ENCODE results near the gene OR1F1. TPM values are rescaled to one million over a fixed set of nuclear protein-coding genes. Genes with fewer than 3 reads are reported as not detected.

The OR1F1 gene
- total and polyA plus RNA-seq, 9 of the 15 experiments (the other 6 are each of a cell fraction or from before 2014, with no cell fraction given), result 0.15 to 0.61 (median 0.35) TPM; not detected in 3

DNA sequence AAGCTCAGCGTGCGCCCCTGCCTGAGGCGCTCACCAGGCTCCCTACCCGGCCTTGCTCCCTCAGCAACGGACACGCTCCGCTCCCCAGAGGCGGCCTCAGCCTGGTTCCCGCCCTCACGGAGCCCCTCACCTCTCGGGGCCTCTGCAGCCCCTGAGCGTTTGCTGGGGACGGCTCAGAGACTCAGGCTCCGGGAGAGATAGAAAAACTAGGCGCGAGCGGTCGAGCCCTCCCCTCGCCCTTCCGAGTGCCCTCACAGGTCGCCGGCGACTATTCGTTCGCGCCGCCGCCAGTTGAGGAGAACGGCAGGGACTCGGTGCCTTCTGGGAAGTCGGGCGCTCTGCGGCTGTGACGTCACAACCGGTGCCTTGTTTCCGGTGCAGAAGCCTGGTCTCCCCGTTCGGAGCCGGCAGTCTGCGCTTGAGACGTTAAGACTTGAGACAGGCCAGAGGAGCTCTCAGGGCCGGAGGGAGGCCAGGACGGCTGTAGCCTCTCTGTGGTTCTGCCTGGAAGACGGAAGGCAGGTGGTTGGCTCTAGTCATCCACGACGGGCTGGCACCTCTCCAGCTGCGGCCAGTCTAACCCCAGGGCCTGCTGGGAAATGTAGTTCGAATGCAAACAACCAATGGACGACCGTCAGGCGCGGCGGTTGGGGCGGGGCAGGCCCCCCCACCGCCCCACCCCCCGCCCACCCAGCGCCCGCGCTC is 47.0 kb downstream of the OR1F1 start, which contains the start of gene ZNF200 (continued):
- TF ChIP-seq TAF1 (IDR thresholded peaks at IDR 0.05; ENCODE audit: control insufficient read depth, extremely low read depth, insufficient read depth, low read length, severe bottlenecking) (peak; percentile 73), PHB2 (IDR thresholded peaks at IDR 0.05; ENCODE audit: low read depth) (no peak), MEF2A (IDR thresholded peaks at IDR 0.05; ENCODE audit: control insufficient read depth, low read depth, low read length) (no peak), TBL1XR1 (IDR thresholded peaks at IDR 0.05; ENCODE audit: low read length in 2 of 2) (peak in 1 of 2 experiments; percentile 74; a peak in 2 of 4 replicates), ZNF184 (CRISPR knock-in tag; IDR thresholded peaks at IDR 0.05) (no peak), DIDO1 (tag; IDR thresholded peaks at IDR 0.05; ENCODE audit: low read depth) (peak; percentile 84), ZFP36 (IDR thresholded peaks at IDR 0.05; ENCODE audit: low read depth, low read length, partially characterized antibody) (no peak), NFIX (CRISPR knock-in tag; IDR thresholded peaks at IDR 0.05; ENCODE audit: low read depth) (0 out of 2 replicates have a peak, but pooled peaks have one; percentile 41), FUS (optimal IDR thresholded peaks at IDR 0.05; ENCODE audit: low read depth, low read length) (no peak), ZNF444 (CRISPR knock-in tag; IDR thresholded peaks at IDR 0.05) (no peak), SUPT5H (IDR thresholded peaks at IDR 0.05) (peak; percentile 83), HDAC1 (IDR thresholded peaks at IDR 0.05) (peak in 1 of 2 experiments; percentile 95; a peak in 2 of 4 replicates), ZNF165 (CRISPR knock-in tag; IDR thresholded peaks at IDR 0.05; ENCODE audit: borderline replicate concordance) (no peak), ZNF23 (CRISPR knock-in tag; IDR thresholded peaks at IDR 0.05) (no peak), SMARCC2 (IDR thresholded peaks at IDR 0.05; ENCODE audit: low read depth) (no peak), BRD4 (IDR thresholded peaks at IDR 0.05) (no peak), HMG20A (CRISPR knock-in tag; conservative IDR thresholded peaks at IDR 0.05) (no peak)
- TF ChIP-seq, protein P1, sequence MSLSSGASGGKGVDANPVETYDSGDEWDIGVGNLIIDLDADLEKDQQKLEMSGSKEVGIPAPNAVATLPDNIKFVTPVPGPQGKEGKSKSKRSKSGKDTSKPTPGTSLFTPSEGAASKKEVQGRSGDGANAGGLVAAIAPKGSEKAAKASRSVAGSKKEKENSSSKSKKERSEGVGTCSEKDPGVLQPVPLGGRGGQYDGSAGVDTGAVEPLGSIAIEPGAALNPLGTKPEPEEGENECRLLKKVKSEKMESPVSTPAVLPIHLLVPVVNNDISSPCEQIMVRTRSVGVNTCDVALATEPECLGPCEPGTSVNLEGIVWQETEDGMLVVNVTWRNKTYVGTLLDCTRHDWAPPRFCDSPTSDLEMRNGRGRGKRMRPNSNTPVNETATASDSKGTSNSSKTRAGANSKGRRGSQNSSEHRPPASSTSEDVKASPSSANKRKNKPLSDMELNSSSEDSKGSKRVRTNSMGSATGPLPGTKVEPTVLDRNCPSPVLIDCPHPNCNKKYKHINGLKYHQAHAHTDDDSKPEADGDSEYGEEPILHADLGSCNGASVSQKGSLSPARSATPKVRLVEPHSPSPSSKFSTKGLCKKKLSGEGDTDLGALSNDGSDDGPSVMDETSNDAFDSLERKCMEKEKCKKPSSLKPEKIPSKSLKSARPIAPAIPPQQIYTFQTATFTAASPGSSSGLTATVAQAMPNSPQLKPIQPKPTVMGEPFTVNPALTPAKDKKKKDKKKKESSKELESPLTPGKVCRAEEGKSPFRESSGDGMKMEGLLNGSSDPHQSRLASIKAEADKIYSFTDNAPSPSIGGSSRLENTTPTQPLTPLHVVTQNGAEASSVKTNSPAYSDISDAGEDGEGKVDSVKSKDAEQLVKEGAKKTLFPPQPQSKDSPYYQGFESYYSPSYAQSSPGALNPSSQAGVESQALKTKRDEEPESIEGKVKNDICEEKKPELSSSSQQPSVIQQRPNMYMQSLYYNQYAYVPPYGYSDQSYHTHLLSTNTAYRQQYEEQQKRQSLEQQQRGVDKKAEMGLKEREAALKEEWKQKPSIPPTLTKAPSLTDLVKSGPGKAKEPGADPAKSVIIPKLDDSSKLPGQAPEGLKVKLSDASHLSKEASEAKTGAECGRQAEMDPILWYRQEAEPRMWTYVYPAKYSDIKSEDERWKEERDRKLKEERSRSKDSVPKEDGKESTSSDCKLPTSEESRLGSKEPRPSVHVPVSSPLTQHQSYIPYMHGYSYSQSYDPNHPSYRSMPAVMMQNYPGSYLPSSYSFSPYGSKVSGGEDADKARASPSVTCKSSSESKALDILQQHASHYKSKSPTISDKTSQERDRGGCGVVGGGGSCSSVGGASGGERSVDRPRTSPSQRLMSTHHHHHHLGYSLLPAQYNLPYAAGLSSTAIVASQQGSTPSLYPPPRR (CRISPR knock-in tag; IDR thresholded peaks at IDR 0.05; ENCODE audit: borderline replicate concordance), result no peak
- TF ChIP-seq, protein P2, sequence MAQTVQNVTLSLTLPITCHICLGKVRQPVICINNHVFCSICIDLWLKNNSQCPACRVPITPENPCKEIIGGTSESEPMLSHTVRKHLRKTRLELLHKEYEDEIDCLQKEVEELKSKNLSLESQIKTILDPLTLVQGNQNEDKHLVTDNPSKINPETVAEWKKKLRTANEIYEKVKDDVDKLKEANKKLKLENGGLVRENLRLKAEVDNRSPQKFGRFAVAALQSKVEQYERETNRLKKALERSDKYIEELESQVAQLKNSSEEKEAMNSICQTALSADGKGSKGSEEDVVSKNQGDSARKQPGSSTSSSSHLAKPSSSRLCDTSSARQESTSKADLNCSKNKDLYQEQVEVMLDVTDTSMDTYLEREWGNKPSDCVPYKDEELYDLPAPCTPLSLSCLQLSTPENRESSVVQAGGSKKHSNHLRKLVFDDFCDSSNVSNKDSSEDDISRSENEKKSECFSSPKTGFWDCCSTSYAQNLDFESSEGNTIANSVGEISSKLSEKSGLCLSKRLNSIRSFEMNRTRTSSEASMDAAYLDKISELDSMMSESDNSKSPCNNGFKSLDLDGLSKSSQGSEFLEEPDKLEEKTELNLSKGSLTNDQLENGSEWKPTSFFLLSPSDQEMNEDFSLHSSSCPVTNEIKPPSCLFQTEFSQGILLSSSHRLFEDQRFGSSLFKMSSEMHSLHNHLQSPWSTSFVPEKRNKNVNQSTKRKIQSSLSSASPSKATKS (CRISPR knock-in tag; IDR thresholded peaks at IDR 0.05), result no peak
- TF ChIP-seq, protein P3, sequence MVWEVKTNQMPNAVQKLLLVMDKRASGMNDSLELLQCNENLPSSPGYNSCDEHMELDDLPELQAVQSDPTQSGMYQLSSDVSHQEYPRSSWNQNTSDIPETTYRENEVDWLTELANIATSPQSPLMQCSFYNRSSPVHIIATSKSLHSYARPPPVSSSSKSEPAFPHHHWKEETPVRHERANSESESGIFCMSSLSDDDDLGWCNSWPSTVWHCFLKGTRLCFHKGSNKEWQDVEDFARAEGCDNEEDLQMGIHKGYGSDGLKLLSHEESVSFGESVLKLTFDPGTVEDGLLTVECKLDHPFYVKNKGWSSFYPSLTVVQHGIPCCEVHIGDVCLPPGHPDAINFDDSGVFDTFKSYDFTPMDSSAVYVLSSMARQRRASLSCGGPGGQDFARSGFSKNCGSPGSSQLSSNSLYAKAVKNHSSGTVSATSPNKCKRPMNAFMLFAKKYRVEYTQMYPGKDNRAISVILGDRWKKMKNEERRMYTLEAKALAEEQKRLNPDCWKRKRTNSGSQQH (CRISPR knock-in tag; IDR thresholded peaks at IDR 0.05), result no peak
